ENCODE results near the gene KDF1.

DNA sequence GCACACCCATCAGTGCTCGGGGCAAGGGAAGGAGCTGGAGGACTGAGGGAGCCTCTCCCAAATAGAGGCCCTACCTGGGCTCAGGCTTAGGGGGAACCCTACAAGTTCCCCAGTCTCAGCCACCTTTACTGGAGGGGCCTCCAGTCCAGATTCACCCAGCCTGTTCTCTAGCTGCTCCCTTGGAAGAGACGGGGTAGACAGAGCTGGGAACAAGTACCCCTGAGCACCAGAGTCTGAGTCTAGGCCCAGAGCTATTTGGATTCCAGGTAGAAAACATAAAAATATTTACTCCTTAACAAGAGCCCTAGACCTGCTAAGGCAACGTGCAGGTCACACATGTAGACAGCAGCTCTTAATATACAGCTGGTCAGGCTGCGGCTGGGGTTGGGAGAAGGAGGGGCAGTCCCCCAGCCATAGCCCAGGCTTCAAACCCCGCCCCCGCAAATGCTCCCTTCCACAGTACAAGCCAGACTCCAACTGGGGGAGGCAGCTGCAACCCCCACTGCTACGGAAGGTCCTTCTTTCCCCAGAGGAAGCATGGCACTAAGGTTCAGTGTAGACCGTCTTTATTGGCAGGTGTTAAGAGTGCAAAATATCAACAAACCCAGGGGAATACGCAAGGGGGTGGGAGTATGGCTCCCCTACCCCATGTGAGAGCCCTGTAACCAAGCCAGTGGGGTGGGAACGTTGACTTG, 44.4 kb upstream of the KDF1 start:
- TF ChIP-seq, protein P1, sequence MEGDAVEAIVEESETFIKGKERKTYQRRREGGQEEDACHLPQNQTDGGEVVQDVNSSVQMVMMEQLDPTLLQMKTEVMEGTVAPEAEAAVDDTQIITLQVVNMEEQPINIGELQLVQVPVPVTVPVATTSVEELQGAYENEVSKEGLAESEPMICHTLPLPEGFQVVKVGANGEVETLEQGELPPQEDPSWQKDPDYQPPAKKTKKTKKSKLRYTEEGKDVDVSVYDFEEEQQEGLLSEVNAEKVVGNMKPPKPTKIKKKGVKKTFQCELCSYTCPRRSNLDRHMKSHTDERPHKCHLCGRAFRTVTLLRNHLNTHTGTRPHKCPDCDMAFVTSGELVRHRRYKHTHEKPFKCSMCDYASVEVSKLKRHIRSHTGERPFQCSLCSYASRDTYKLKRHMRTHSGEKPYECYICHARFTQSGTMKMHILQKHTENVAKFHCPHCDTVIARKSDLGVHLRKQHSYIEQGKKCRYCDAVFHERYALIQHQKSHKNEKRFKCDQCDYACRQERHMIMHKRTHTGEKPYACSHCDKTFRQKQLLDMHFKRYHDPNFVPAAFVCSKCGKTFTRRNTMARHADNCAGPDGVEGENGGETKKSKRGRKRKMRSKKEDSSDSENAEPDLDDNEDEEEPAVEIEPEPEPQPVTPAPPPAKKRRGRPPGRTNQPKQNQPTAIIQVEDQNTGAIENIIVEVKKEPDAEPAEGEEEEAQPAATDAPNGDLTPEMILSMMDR (IDR thresholded peaks at IDR 0.05; ENCODE audit: low read depth, low read length): no peak
- no peak for TF ChIP-seq EZH2phosphoT487 (IDR thresholded peaks at IDR 0.05; ENCODE audit: low read depth)
